Stimulated activated CD4-positive, alpha-beta T cell treated with anti-CD3 and anti-CD28 coated beads, Interleukin-12 subunit alpha, Interleukin-12 subunit beta, amount 100 ng/mL, for 4 hours (primary cell): Measurements from ENCODE around the gene SLC38A10.

Source experiments
- DNase-seq: peaks from one replicate; pipeline ENCODE4 v3.0.0-alpha.2; 2020

The SLC38A10 gene

GRCh38 chr17:81200201-81200600 lies 94.9 kb downstream of the SLC38A10 start:
- no peak for DNase-seq

GRCh38 chr17:81199482-81199830 lies 95.7 kb downstream of the SLC38A10 start:
- DNase-seq = no peak

GRCh38 chr17:81198826-81199481 lies 96.2 kb downstream of the SLC38A10 start:
- DNase-seq = no peak

- DNase-seq = no peak
Observed at GRCh38 chr17:81197831-81198490, 97.1 kb downstream of the SLC38A10 start.

GRCh38 chr17:81197409-81197795 lies 97.7 kb downstream of the SLC38A10 start:
- DNase-seq = no peak

- DNase-seq = no peak
Observed at GRCh38 chr17:81196505-81197408, 98.3 kb downstream of the SLC38A10 start.

- no peak for DNase-seq
Observed at GRCh38 chr17:81195941-81196495, 99.1 kb downstream of the SLC38A10 start.
